ENCODE results near the gene TMEM61.
A peak's percentile ranks its signal among the peaks of the same experiment; 100 is the strongest.

The TMEM61 gene

DNA sequence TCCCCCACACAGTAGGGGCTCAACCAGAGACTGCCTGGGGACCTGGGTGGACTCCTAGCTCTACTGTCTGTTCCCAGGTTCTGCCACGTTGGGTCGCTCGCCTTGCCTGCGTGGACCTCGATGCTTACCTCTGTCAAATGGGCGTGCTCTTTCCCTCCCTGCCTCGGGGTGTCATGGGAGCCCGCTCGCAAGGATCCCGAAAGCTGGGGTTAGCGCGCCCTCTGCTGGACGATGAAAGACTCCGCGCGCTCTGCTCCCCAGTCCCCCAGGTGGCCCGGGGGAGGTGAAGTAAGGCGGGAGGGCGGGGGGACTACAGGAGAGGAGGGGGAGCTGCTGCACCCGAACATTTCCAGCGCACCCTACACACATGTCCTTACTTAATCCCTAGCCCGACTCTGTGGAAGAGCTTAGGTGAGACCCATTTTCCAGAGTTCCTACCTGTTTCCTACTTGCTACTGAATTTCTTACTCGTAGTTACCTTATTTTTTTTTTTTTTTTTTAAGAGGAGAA, 16.0 kb downstream of the TMEM61 start:
- H3K27ac ChIP-seq (ENCODE audit: low read depth, low read length), result no peak overlapping the region
- no CpG with 5 or more reads among the region's 23 CpGs for WGBS (ENCODE audit: extremely low coverage, insufficient coverage, low lambda C conversion rate)
- H3K18ac ChIP-seq (ENCODE audit: low read length), result no peak overlapping the region

DNA sequence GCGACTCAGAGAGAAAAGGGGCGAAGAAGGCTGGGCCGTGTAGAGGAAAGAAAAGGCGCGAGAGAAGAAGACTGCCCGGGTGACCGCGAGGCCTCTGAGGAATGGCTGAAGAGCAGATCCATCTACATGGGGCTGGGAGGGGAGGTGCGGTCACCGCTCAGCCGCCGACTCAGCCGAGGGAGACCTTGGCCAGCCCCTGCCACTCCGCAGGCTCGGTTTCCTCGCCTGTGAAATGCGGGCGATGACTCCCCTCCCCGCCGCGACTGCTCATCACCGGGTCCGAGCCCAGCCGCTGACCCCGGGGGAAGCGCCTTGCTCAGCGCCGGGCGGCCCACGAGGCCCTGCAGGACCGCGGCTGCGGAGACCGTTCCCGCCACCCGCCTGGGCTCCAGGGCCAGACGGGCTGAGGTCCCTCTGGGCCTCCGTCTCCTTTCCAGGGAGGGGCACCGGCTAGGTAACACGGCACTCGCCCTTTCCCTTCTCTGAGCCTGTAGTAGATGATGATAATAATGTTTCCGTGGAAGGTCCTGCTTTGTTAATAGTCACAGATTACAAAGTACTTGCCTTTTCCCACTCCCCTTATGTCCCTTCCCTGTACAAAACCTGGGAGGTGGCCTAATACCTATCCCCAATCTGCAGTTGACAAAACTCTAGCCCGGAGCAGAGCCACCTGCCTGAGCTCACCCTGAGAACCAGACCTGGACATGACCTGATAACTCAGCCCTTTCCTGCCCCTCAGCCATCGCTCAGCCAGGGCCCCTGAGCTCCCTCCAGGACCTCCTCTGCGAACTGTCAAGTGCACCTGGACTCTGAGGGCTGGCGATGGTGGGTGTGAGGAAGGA, 16.7 kb downstream of the TMEM61 start:
- Histone ChIP-seq H2BK5ac (ENCODE audit: low read length) (no peak overlapping the region), H3K4me1 (ENCODE audit: control insufficient read depth, low read depth, low read length) (peaks cover 8% of the 10 kb centered on the region), H3K4me2 (ENCODE audit: low read length) (peak overlapping the region; percentile 66), H3K56ac (ENCODE audit: low read length) (peak overlapping the region; percentile 84), H2AK5ac (ENCODE audit: low read length) (no peak overlapping the region), H3K4ac (ENCODE audit: low read depth, low read length) (no peak overlapping the region), H4K8ac (ENCODE audit: low read depth, low read length) (no peak overlapping the region), H3K79me2 (ENCODE audit: control insufficient read depth, insufficient read depth, low read length) (no peaks in the 10 kb centered on the region), H4K5ac (ENCODE audit: low read length) (no peak overlapping the region), H3K23ac (ENCODE audit: low read length) (peak overlapping the region; percentile 75), H3K36me3 (ENCODE audit: control insufficient read depth, insufficient read depth, low read length) (no peaks in the 10 kb centered on the region), H2BK120ac (ENCODE audit: low read depth, low read length) (no peak overlapping the region), H3K4me3 (ENCODE audit: low read length) (peak overlapping the region; percentile 7), H3K27ac (ENCODE audit: low read depth, low read length) (no peak overlapping the region), H3K18ac (ENCODE audit: low read length) (no peak overlapping the region), H2BK15ac (replicated peaks; ENCODE audit: low read depth) (no peak overlapping the region), H3K27me3 (ENCODE audit: insufficient read depth, low read length, poor library complexity) (no peaks in the 10 kb centered on the region), H3K9ac (ENCODE audit: low read length) (peak overlapping the region; percentile 67), H3K79me1 (ENCODE audit: low read length) (no peaks in the 10 kb centered on the region)
- no CpG with 5 or more reads among the region's 46 CpGs for WGBS (ENCODE audit: extremely low coverage, insufficient coverage, low lambda C conversion rate)
- peak; percentile 45 for DNase-seq

More for the DNA sequence above, 16.0 kb downstream of the TMEM61 start:
- H3K36me3 ChIP-seq (ENCODE audit: control insufficient read depth, insufficient read depth, low read length), result no peaks in the 10 kb centered on the region
- H2BK120ac ChIP-seq (ENCODE audit: low read depth, low read length), result no peak overlapping the region
- no peak overlapping the region for H3K4ac ChIP-seq (ENCODE audit: low read depth, low read length)
- H3K9ac ChIP-seq (ENCODE audit: low read length), result peak overlapping the region; percentile 67
- no peak overlapping the region for H3K4me3 ChIP-seq (ENCODE audit: low read length)
- peak overlapping the region; percentile 66 for H3K4me2 ChIP-seq (ENCODE audit: low read length)
- H2BK15ac ChIP-seq (replicated peaks; ENCODE audit: low read depth), result no peak overlapping the region
- H2AK5ac ChIP-seq (ENCODE audit: low read length), result peak overlapping the region; percentile 50
- H3K79me1 ChIP-seq (ENCODE audit: low read length), result no peaks in the 10 kb centered on the region
- H3K23ac ChIP-seq (ENCODE audit: low read length), result no peak overlapping the region
- H3K27me3 ChIP-seq (ENCODE audit: insufficient read depth, low read length, poor library complexity), result no peaks in the 10 kb centered on the region
- H4K5ac ChIP-seq (ENCODE audit: low read length), result no peak overlapping the region
- DNase-seq, result peak; percentile 87
- peaks cover 8% of the 10 kb centered on the region for H3K4me1 ChIP-seq (ENCODE audit: control insufficient read depth, low read depth, low read length)
- H4K8ac ChIP-seq (ENCODE audit: low read depth, low read length), result no peak overlapping the region
- no peak overlapping the region for H2BK5ac ChIP-seq (ENCODE audit: low read length)
- no peaks in the 10 kb centered on the region for H3K79me2 ChIP-seq (ENCODE audit: control insufficient read depth, insufficient read depth, low read length)
- peak overlapping the region; percentile 84 for H3K56ac ChIP-seq (ENCODE audit: low read length)

DNA sequence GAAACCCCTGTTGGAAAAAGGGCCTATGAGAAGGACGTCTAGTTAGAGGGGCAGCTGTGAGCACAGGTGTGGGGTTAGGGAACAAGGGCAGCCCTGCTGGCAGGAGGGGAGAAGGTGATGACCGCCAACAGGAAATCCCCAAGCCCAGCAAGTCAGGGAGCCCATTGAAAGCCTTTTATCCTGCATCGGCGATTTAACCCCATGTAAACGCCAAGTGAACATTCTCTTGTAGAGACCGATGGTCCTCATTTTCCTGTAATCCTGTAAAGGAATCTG, 17.2 kb downstream of the TMEM61 start:
- Histone ChIP-seq H2BK15ac (replicated peaks; ENCODE audit: low read depth) (no peak overlapping the region), H3K79me1 (ENCODE audit: low read length) (no peaks in the 10 kb centered on the region), H3K36me3 (ENCODE audit: control insufficient read depth, insufficient read depth, low read length) (no peaks in the 10 kb centered on the region), H3K4me2 (ENCODE audit: low read length) (no peak overlapping the region), H3K27me3 (ENCODE audit: insufficient read depth, low read length, poor library complexity) (no peaks in the 10 kb centered on the region), H3K4ac (ENCODE audit: low read depth, low read length) (no peak overlapping the region), H3K4me1 (ENCODE audit: control insufficient read depth, low read depth, low read length) (peaks cover 8% of the 10 kb centered on the region), H3K56ac (ENCODE audit: low read length) (peak overlapping the region; percentile 9), H3K79me2 (ENCODE audit: control insufficient read depth, insufficient read depth, low read length) (no peaks in the 10 kb centered on the region), H3K4me3 (ENCODE audit: low read length) (no peak overlapping the region), H2AK5ac (ENCODE audit: low read length) (no peak overlapping the region), H2BK120ac (ENCODE audit: low read depth, low read length) (no peak overlapping the region), H3K27ac (ENCODE audit: low read depth, low read length) (no peak overlapping the region), H4K8ac (ENCODE audit: low read depth, low read length) (no peak overlapping the region), H4K5ac (ENCODE audit: low read length) (no peak overlapping the region), H3K18ac (ENCODE audit: low read length) (no peak overlapping the region), H3K9ac (ENCODE audit: low read length) (no peak overlapping the region), H2BK5ac (ENCODE audit: low read length) (no peak overlapping the region), H3K23ac (ENCODE audit: low read length) (no peak overlapping the region)
- peak; percentile 41 for DNase-seq
- WGBS (ENCODE audit: extremely low coverage, insufficient coverage, low lambda C conversion rate), result no CpG with 5 or more reads among the region's 6 CpGs

DNA sequence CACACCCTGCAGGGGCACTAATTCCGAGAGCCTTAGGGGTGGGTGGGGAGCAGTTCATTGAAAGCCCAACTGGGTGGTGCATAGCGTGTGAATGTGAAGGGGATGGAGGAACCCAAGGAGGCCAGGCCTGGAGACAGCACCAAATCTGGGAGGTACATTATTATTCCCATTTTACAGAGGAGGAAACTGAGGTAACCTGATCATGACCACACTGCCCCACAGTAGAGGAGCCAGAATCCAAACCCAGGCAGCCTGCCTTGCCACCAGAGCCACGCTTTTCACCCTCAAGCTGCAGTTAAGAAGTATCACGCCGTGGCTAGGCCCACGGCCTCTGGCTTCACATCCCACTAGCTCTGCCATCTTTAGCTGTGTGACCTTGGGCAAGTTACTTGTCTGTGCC, 17.7 kb downstream of the TMEM61 start:
- Histone ChIP-seq H3K4me1 (ENCODE audit: control insufficient read depth, low read depth, low read length) (peaks cover 8% of the 10 kb centered on the region), H3K56ac (ENCODE audit: low read length) (no peak overlapping the region), H3K18ac (ENCODE audit: low read length) (no peak overlapping the region), H2BK120ac (ENCODE audit: low read depth, low read length) (no peak overlapping the region), H2BK5ac (ENCODE audit: low read length) (no peak overlapping the region), H3K79me1 (ENCODE audit: low read length) (no peaks in the 10 kb centered on the region), H3K36me3 (ENCODE audit: control insufficient read depth, insufficient read depth, low read length) (no peaks in the 10 kb centered on the region), H2BK15ac (replicated peaks; ENCODE audit: low read depth) (no peak overlapping the region), H3K4me2 (ENCODE audit: low read length) (no peak overlapping the region), H3K4me3 (ENCODE audit: low read length) (no peak overlapping the region), H3K27ac (ENCODE audit: low read depth, low read length) (no peak overlapping the region), H2AK5ac (ENCODE audit: low read length) (no peak overlapping the region), H3K79me2 (ENCODE audit: control insufficient read depth, insufficient read depth, low read length) (no peaks in the 10 kb centered on the region), H3K4ac (ENCODE audit: low read depth, low read length) (no peak overlapping the region), H3K27me3 (ENCODE audit: insufficient read depth, low read length, poor library complexity) (no peaks in the 10 kb centered on the region), H3K23ac (ENCODE audit: low read length) (no peak overlapping the region), H4K5ac (ENCODE audit: low read length) (no peak overlapping the region), H4K8ac (ENCODE audit: low read depth, low read length) (no peak overlapping the region), H3K9ac (ENCODE audit: low read length) (no peak overlapping the region)
- no peak for DNase-seq
- WGBS (ENCODE audit: extremely low coverage, insufficient coverage, low lambda C conversion rate), result no CpG with 5 or more reads among the region's 6 CpGs

DNA sequence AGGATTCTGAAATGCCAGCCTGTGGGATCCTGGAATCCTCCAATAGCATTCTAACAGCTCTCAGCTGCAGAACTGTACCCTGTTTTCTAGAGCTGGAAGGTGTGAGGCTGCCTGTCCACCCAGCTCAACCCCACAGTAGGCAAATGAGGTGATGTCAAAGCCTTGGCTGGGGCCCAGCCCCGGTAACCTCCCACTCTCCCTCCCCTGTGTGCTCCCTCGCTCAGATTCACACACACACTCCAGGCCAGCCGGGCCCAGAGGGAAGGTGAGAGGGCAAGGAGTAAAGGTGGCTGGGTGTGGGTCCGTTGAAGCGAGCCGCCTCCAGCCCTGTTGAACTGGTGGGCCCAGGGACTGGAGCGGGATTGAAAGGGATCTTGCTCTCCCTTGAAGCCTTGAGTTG, 18.2 kb downstream of the TMEM61 start, which contains the start of gene BSND:
Gene BSND, plus strand, starts transcription at position 257 of the 400 bp plus-strand sequence. CDS start 254 bp downstream, outside the sequence.
- Histone ChIP-seq H3K4ac (ENCODE audit: low read depth, low read length) (no peak within 1 kb of the TSS), H3K36me3 (ENCODE audit: control insufficient read depth, insufficient read depth, low read length) (no peaks in the 10 kb centered on the region), H3K4me3 (ENCODE audit: low read length) (no peak within 1 kb of the TSS), H3K18ac (ENCODE audit: low read length) (no peak within 1 kb of the TSS), H3K4me2 (ENCODE audit: low read length) (no peak within 1 kb of the TSS), H2BK120ac (ENCODE audit: low read depth, low read length) (no peak within 1 kb of the TSS), H4K5ac (ENCODE audit: low read length) (no peak within 1 kb of the TSS), H3K4me1 (ENCODE audit: control insufficient read depth, low read depth, low read length) (peaks cover 8% of the 10 kb centered on the region), H3K79me1 (ENCODE audit: low read length) (no peaks in the 10 kb centered on the region), H2BK5ac (ENCODE audit: low read length) (no peak within 1 kb of the TSS), H2AK5ac (ENCODE audit: low read length) (no peak within 1 kb of the TSS), H2BK15ac (replicated peaks; ENCODE audit: low read depth) (no peak within 1 kb of the TSS), H3K23ac (ENCODE audit: low read length) (no peak within 1 kb of the TSS), H3K79me2 (ENCODE audit: control insufficient read depth, insufficient read depth, low read length) (no peaks in the 10 kb centered on the region), H3K9ac (ENCODE audit: low read length) (no peak within 1 kb of the TSS), H4K8ac (ENCODE audit: low read depth, low read length) (no peak within 1 kb of the TSS), H3K27me3 (ENCODE audit: insufficient read depth, low read length, poor library complexity) (no peaks in the 10 kb centered on the region), H3K56ac (ENCODE audit: low read length) (no peak within 1 kb of the TSS), H3K27ac (ENCODE audit: low read depth, low read length) (no peak within 1 kb of the TSS)
- no peak for DNase-seq
- WGBS (ENCODE audit: extremely low coverage, insufficient coverage, low lambda C conversion rate), result no CpG with 5 or more reads among the region's 7 CpGs
